Spinal cord (tissue), 10 donors: Measurements from ENCODE around the gene WSCD2. TPM values are rescaled to one million over a fixed set of nuclear protein-coding genes. Genes with fewer than 3 reads are reported as not detected.

Experiments used
- DNase-seq, 6 donors: peaks; one replicate each; pipeline versions ENCODE4 v3.0.0 to v3.0.0-alpha.2; 2013 to 2015; ENCODE audit warnings: low spot score in 6 of 6, low read depth in 4 of 6
- H3K27ac ChIP-seq: one replicate; pipeline ENCODE4 v1.5.1; 2013; ENCODE audit warnings: low read depth, low read length, control low read depth
- H3K27me3 ChIP-seq: one replicate; pipeline ENCODE4 v1.6.1; 2013; ENCODE audit warnings: low read length; ENCODE audit not compliant: control insufficient read depth, insufficient read depth
- H3K36me3 ChIP-seq: one replicate; pipeline ENCODE4 v1.6.1; 2013; ENCODE audit warnings: low read length; ENCODE audit not compliant: control insufficient read depth, insufficient read depth
- H3K4me1 ChIP-seq: one replicate; pipeline ENCODE4 v1.6.1; 2013; ENCODE audit warnings: low read length; ENCODE audit not compliant: control insufficient read depth, insufficient read depth
- H3K4me3 ChIP-seq: one replicate; pipeline ENCODE4 v1.5.1; 2013; ENCODE audit warnings: low read depth, low read length, control low read depth
- H3K9me3 ChIP-seq: one replicate; pipeline ENCODE4 v1.6.1; 2013; ENCODE audit warnings: low read length; ENCODE audit not compliant: control insufficient read depth, insufficient read depth
- WGBS: methylation state at CpG from one replicate; pipeline ENCODE4 v1.1.5; 2013; ENCODE audit warnings: missing lambda C conversion rate; ENCODE audit not compliant: insufficient coverage; 5-methylcytosine and 5-hydroxymethylcytosine counted together
- polyA plus RNA-seq, 2 donors: library from polyadenylated mRNA; unstranded; fragments of 120-200 nt; gene quantifications; one replicate each; pipeline ENCODE4 v1.2.1, GENCODE V29; 2013; ENCODE audit not compliant: insufficient read length in 2 of 2
- total RNA-seq, 2 donors: library from RNA; depleted of rRNA in 1 of 2; stranded (reverse); fragments of 120-200 nt in 1 of 2; fragments of >200 nt in 1 of 2; gene quantifications; one replicate each; pipeline versions ENCODE4 v1.2.3 to v1.2.4, GENCODE V29; 2013 to 2014
- donor health status: healthy.

WSCD2 gene
- total and polyA plus RNA-seq, 4 donors, result 6.1 to 17.4 (median 11.8) TPM

- peaks cover 5% of the 10 kb centered on the region for H3K4me1 ChIP-seq
- no peak overlapping the region for H3K4me3 ChIP-seq
- WGBS, result 88% methylated on average over 1 of the region's 1 CpG
- DNase-seq, result no peak
- no peaks in the 10 kb centered on the region for H3K27me3 ChIP-seq
- H3K9me3 ChIP-seq, result no peaks in the 10 kb centered on the region
- no peak overlapping the region for H3K27ac ChIP-seq
- peaks cover 5% of the 10 kb centered on the region for H3K36me3 ChIP-seq
Measured at GRCh38 chr12:108196319-108196718, 67.2 kb downstream of the WSCD2 start.

- H3K9me3 ChIP-seq, result no peaks in the 10 kb centered on the region
- no peak for DNase-seq
- H3K36me3 ChIP-seq, result peaks cover 5% of the 10 kb centered on the region
- WGBS, result no CpG with 5 or more reads among the region's 2 CpGs
- H3K4me1 ChIP-seq, result no peaks in the 10 kb centered on the region
- H3K27ac ChIP-seq, result no peak overlapping the region
- no peaks in the 10 kb centered on the region for H3K27me3 ChIP-seq
- no peak overlapping the region for H3K4me3 ChIP-seq
Measured at GRCh38 chr12:108196921-108197320, 67.8 kb downstream of the WSCD2 start.

GRCh38 chr12:108198043-108198442, 69.0 kb downstream of the WSCD2 start:
- H3K9me3 ChIP-seq, result no peaks in the 10 kb centered on the region

GRCh38 chr12:108199106-108199505, 70.0 kb downstream of the WSCD2 start:
- peaks cover 5% of the 10 kb centered on the region for H3K36me3 ChIP-seq
- DNase-seq, result no peak
- H3K27me3 ChIP-seq, result no peaks in the 10 kb centered on the region
- H3K4me1 ChIP-seq, result no peaks in the 10 kb centered on the region
- no peaks in the 10 kb centered on the region for H3K9me3 ChIP-seq
- H3K4me3 ChIP-seq, result no peak overlapping the region
- WGBS, result 95% methylated on average over 4 of the region's 5 CpGs
- no peak overlapping the region for H3K27ac ChIP-seq

More at GRCh38 chr12:108198043-108198442, 69.0 kb downstream of the WSCD2 start:
- Histone ChIP-seq H3K36me3 (peaks cover 5% of the 10 kb centered on the region), H3K27me3 (no peaks in the 10 kb centered on the region), H3K4me1 (no peaks in the 10 kb centered on the region), H3K4me3 (no peak overlapping the region), H3K27ac (no peak overlapping the region)
- 70% methylated on average over 1 of the region's 4 CpGs for WGBS
- no peak for DNase-seq

GRCh38 chr12:108201808-108202207, 72.7 kb downstream of the WSCD2 start:
- Histone ChIP-seq H3K27ac (no peak overlapping the region), H3K27me3 (no peaks in the 10 kb centered on the region), H3K4me3 (no peak overlapping the region)

GRCh38 chr12:108204117-108204987, 75.3 kb downstream of the WSCD2 start:
- H3K27me3 ChIP-seq, result no peaks in the 10 kb centered on the region
- H3K4me1 ChIP-seq, result no peaks in the 10 kb centered on the region
- 83% methylated on average over 6 of the region's 9 CpGs for WGBS
- H3K27ac ChIP-seq, result no peak overlapping the region
- peak in 1 of 6 donors; percentile 42 for DNase-seq
- no peaks in the 10 kb centered on the region for H3K9me3 ChIP-seq
- no peak overlapping the region for H3K4me3 ChIP-seq
- no peaks in the 10 kb centered on the region for H3K36me3 ChIP-seq

More at GRCh38 chr12:108201808-108202207, 72.7 kb downstream of the WSCD2 start:
- no peaks in the 10 kb centered on the region for H3K36me3 ChIP-seq
- peak in 1 of 6 donors; percentile 43 for DNase-seq
- no peaks in the 10 kb centered on the region for H3K9me3 ChIP-seq
- H3K4me1 ChIP-seq, result no peaks in the 10 kb centered on the region
- 41% methylated on average over 5 of the region's 6 CpGs for WGBS

- 92% methylated on average over 1 of the region's 1 CpG for WGBS
- H3K4me1 ChIP-seq, result no peaks in the 10 kb centered on the region
- no peak overlapping the region for H3K27ac ChIP-seq
- no peak overlapping the region for H3K4me3 ChIP-seq
- no peak for DNase-seq
- peaks cover 5% of the 10 kb centered on the region for H3K36me3 ChIP-seq
- H3K9me3 ChIP-seq, result no peaks in the 10 kb centered on the region
- H3K27me3 ChIP-seq, result no peaks in the 10 kb centered on the region
Measured at GRCh38 chr12:108205864-108206263, 76.8 kb downstream of the WSCD2 start.

- Histone ChIP-seq H3K36me3 (peaks cover 5% of the 10 kb centered on the region), H3K4me1 (no peaks in the 10 kb centered on the region), H3K4me3 (no peak overlapping the region), H3K27ac (no peak overlapping the region), H3K27me3 (no peaks in the 10 kb centered on the region), H3K9me3 (no peaks in the 10 kb centered on the region)
- no peak for DNase-seq
- WGBS, result 67% methylated on average over 2 of the region's 3 CpGs
Measured at GRCh38 chr12:108207791-108208730, 79.0 kb downstream of the WSCD2 start.

- 91% methylated on average over 22 of the region's 22 CpGs for WGBS
- Histone ChIP-seq H3K36me3 (peaks cover 5% of the 10 kb centered on the region), H3K27me3 (no peaks in the 10 kb centered on the region), H3K4me1 (peaks cover 4% of the 10 kb centered on the region), H3K9me3 (no peaks in the 10 kb centered on the region), H3K27ac (no peak overlapping the region), H3K4me3 (no peak overlapping the region)
- DNase-seq, result no peak
Measured at GRCh38 chr12:108210001-108210400, 80.9 kb downstream of the WSCD2 start.
